SK-N-MC (cell line): ENCODE data around the gene TMEM154.

Experiments used
- EZH2 ChIP-seq: fragments of 200-600 bp; sonication (generic); IDR thresholded peaks from one replicate; pipeline ENCODE4 v1.6.1; 2017; ENCODE audit warnings: antibody characterized with exemption
- FOXP2 ChIP-seq: optimal IDR thresholded peaks from 2 replicates; pipeline ENCODE3; 2011; ENCODE audit warnings: mild to moderate bottlenecking, moderate library complexity; ENCODE audit not compliant: insufficient read depth; ENCODE audit errors: extremely low read length, control extremely low read depth
- POLR2AphosphoS5 ChIP-seq: IDR thresholded peaks from 2 replicates; pipeline ENCODE4 v1.6.1; 2012; ENCODE audit warnings: mild to moderate bottlenecking, low read depth, low read length, borderline replicate concordance

DNA sequence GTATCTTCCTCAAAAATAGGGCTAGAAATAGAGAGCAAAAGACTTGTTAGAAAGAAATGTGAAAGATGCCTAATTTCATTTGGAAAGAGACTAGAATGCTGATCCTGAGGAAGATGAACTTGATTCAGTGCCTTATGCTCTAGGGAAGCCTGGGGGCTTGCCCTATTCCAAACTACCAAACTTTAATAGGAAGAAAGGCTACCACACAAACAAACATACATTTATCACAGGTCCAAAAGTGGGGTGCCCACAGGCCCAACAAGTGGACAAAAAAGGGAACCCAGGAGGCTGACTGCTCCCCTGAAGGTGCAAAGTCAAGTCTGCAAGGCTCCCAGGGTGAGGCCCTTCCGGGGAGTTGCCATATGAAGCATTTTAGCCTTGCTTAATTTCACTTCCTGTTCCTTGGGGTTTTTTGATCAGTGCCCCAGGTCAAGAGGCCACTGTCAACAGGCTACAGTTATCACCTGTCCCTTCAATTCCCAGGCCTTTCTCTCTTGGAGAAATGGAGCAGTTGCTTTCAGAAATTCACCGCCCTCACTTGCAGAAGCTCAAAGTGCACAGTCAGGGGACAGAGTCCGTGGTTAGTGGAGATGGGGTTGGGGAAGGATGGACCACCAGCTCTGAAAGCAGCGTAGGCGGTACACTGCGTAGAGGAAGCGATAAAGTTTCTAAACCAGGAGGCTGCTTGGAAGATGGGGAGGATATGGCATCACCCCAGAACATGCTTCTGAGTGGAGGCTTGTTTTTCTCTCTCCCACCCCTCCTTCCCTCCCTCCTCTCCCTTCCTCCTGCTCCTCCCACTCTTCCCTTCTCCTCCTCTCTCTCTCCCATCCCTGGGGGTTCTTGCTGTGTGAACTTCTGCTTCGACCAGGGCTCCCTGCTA is 36.4 kb downstream of the TMEM154 start:
- TF ChIP-seq EZH2 (no peak), POLR2AphosphoS5 (no peak), FOXP2 (no peak)
